Esophagus muscularis mucosa (tissue), 4 donors: ENCODE results near the gene COL5A1. TPM values are rescaled to one million over a fixed set of nuclear protein-coding genes. Genes with fewer than 3 reads are reported as not detected.

Source experiments
- DNase-seq: peaks from one replicate; pipeline ENCODE4 v3.0.0-alpha.2; 2017; ENCODE audit errors: extremely low spot score
- H3K27ac ChIP-seq, 4 donors: fragments of 200-600 bp; sonication (generic); replicated peaks in 1 of 4; 1 replicate in 3 of 4; 2 replicates in 1 of 4; pipeline ENCODE4 v1.5.1; 2016 to 2019; ENCODE audit warnings: mild to moderate bottlenecking in 1 of 4
- H3K27me3 ChIP-seq, 4 donors: fragments of 200-600 bp; sonication (generic); one replicate each; pipeline versions ENCODE4 v1.5.1 to v1.6.0; 2016 to 2019
- H3K36me3 ChIP-seq, 4 donors: fragments of 200-600 bp; sonication (generic); one replicate each; pipeline ENCODE4 v1.5.1; 2016 to 2019
- H3K4me1 ChIP-seq, 4 donors: fragments of 200-600 bp; sonication (generic); one replicate each; pipeline ENCODE4 v1.5.1; 2016 to 2019
- H3K4me3 ChIP-seq, 4 donors: fragments of 200-600 bp; sonication (generic); 1 replicate in 2 of 4; 2 replicates in 2 of 4; pipeline ENCODE4 v1.5.1; 2016 to 2019; ENCODE audit warnings: mild to moderate bottlenecking in 4 of 4, moderate library complexity in 1 of 4
- H3K9me3 ChIP-seq, 4 donors: fragments of 200-600 bp; sonication (generic); 1 replicate in 3 of 4; 2 replicates in 1 of 4; pipeline ENCODE4 v1.5.1; 2016 to 2019
- EP300 ChIP-seq: sonication (generic); formaldehyde crosslinking; IDR thresholded peaks from one replicate; pipeline ENCODE4 v1.6.1; 2017; ENCODE audit warnings: antibody characterized with exemption
- POLR2A ChIP-seq: fragments of 450-650 bp; IDR thresholded peaks from one replicate; pipeline ENCODE4 v1.6.1; 2017; ENCODE audit warnings: antibody characterized with exemption, moderate library complexity, mild to moderate bottlenecking, low read depth
- POLR2AphosphoS5 ChIP-seq, 2 donors: sonication (generic); formaldehyde crosslinking; IDR thresholded peaks; one replicate each; pipeline ENCODE4 v1.6.1; 2017; ENCODE audit warnings: antibody characterized with exemption in 2 of 2
- whole genome bisulfite sequencing: methylation state at CpG from one replicate; pipeline ENCODE4 v1.1.5; 2018; 5-methylcytosine and 5-hydroxymethylcytosine counted together
- intact Hi-C: fragments of 100-400 bp; cut with DNase I; formaldehyde crosslinking; loops from one replicate; pipeline ENCODE4 v1.15.1; 2023
- total RNA-seq, 4 donors: library from RNA; depleted of rRNA; stranded (reverse); fragments of >200 nt; gene quantifications; one replicate each; pipeline versions ENCODE4 v1.1.0 to v1.2.1, GENCODE V29; 2016
- TF ChIP-seq, protein P1 (sequence below), 3 experiments: fragments of 200-600 bp in 2 of 3; fragments of 450-650 bp in 1 of 3; sonication (generic) in 2 of 3; IDR thresholded peaks; one replicate each; pipeline ENCODE4 v1.5.1; 2017 to 2019; ENCODE audit warnings: antibody characterized with exemption in 3 of 3, mild to moderate bottlenecking in 2 of 3, moderate library complexity in 1 of 3

Gene COL5A1
- total RNA-seq, 4 donors from 2014 or later = 36.0 to 89.5 (median 56.4) TPM

DNA sequence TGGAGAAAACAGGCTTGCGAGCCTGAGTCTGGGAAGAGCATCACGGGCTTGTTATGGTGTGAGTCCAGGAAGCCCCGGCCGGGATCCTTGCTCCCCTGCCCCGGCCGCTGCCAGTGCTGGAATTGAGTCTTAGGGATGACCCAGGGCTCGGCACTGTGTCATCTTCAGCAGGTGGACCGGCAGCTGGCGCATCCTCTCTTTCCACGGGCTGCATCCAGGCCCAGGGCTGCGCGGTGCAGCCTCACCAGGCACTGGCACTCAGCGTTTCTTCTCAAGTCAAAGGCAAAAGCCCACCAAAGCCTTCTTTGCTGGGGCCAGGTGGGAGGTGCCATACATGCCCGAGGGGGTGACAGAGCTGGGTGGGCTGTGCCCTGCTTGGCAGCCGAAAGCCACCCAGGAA, 46.6 kb downstream of the COL5A1 start:
- Histone ChIP-seq H3K27me3 (no peaks in the 10 kb centered on the region), H3K9me3 (no peaks in the 10 kb centered on the region), H3K27ac (peak overlapping the region in 1 of 4 donors; percentile 28), H3K4me1 (peaks cover 3 to 50% (median 39%) of the 10 kb centered on the region in 4 donors), H3K4me3 (no peak overlapping the region), H3K36me3 (peaks cover 0 to 23% (median 13%) of the 10 kb centered on the region in 4 donors)
- WGBS = 93% methylated on average over 15 of the region's 15 CpGs
- no peak for DNase-seq
- TF ChIP-seq, protein P1, sequence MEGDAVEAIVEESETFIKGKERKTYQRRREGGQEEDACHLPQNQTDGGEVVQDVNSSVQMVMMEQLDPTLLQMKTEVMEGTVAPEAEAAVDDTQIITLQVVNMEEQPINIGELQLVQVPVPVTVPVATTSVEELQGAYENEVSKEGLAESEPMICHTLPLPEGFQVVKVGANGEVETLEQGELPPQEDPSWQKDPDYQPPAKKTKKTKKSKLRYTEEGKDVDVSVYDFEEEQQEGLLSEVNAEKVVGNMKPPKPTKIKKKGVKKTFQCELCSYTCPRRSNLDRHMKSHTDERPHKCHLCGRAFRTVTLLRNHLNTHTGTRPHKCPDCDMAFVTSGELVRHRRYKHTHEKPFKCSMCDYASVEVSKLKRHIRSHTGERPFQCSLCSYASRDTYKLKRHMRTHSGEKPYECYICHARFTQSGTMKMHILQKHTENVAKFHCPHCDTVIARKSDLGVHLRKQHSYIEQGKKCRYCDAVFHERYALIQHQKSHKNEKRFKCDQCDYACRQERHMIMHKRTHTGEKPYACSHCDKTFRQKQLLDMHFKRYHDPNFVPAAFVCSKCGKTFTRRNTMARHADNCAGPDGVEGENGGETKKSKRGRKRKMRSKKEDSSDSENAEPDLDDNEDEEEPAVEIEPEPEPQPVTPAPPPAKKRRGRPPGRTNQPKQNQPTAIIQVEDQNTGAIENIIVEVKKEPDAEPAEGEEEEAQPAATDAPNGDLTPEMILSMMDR (IDR thresholded peaks at IDR 0.05) = no peak
- TF ChIP-seq EP300 (no peak), POLR2AphosphoS5 (IDR thresholded peaks at IDR 0.05) (no peak), POLR2A (no peak)
- intact Hi-C loops = no loop called here

DNA sequence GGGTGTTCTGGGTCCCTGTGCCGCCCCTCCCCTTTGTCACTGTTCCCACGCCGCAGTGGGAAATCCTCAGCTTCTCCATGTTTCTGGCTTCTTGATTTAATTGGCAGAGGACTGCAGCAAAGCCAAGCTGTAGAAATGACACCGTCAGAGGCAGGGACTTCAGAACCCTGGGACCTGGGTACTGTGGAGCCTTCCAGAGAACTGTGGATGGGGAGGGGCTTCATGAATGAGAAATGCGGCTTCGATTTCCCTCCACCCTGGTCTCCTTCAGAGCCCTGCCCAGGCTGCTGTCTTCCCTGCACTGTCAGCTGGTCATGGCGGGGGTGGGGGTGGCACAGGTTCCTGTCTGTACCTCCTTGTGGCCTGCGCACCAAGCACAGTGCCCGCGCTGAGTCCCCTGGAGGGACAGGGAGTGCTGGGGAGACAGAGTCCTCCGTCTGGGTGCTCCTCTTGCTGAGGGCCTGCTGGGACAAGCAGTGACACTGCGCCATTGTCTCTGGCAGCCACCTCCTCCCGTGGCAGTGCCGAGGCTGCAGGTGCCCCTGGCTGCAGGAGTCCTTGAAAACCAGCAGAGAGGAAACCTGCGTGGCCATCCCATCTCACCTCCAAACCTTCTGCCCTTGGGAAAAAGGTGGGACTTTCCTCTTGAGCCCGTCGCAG, 47.2 kb downstream of the COL5A1 start:
- no peaks in the 10 kb centered on the region for H3K9me3 ChIP-seq
- H3K4me1 ChIP-seq = peaks cover 3 to 45% (median 38%) of the 10 kb centered on the region in 4 donors
- no peaks in the 10 kb centered on the region for H3K27me3 ChIP-seq
- intact Hi-C loops = no loop called here
- 95% methylated on average over 12 of the region's 17 CpGs for WGBS
- peak overlapping the region in 3 of 4 donors; percentile 3 to 28 (median 19) for H3K27ac ChIP-seq
- TF ChIP-seq POLR2A (no peak), POLR2AphosphoS5 (IDR thresholded peaks at IDR 0.05) (no peak), EP300 (no peak)
- TF ChIP-seq, protein P1 (IDR thresholded peaks at IDR 0.05) = no peak
- no peak overlapping the region for H3K4me3 ChIP-seq
- peaks cover 0 to 29% (median 15%) of the 10 kb centered on the region in 4 donors for H3K36me3 ChIP-seq
- no peak for DNase-seq

DNA sequence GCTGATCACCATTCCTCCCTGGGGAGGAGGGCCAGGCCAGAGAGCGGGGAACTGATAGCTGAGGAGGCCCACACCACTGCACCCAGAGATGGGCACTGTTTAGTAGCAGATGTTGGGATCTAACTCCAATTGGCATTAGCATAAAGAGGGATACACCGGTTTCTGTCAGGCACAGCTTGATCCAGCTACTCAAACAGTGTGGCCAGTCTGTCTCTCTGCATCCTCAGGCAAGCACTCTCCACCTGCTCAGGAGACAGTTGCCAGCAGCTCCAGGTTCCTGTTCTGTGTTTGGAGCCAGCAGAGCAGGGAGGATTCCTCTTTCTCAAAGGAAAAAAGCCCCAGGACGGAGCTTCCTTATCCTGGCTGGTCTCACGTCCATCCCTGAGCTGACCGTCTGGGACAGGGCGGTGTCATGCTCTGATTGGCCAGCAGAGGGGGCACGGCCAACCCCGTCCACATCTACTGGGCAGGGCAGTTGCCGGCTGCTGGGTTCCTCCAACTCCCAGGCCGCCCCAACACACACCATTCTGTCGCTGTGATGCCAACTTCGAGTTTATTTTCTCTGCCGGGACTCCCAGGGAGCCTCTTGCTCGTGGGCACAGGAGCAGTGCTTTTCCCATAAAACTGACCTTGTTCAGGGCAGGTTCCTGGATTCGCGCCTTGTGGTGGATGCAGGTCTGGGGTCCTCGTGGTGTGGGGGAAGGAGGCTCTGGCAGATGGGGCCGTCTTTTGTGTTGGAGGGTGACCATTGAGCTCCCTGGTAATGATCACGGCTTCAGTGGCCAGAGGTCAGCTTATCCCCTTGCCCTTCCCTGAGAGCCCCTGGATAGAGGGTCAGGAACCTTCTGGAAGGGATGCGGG, 47.9 kb downstream of the COL5A1 start:
- H3K9me3 ChIP-seq = no peaks in the 10 kb centered on the region
- intact Hi-C loops = loop anchor here (5.0 kb wide), 1 partner anchor 237 kb away; no protein-coding TSS in a partner anchor
- no peaks in the 10 kb centered on the region for H3K27me3 ChIP-seq
- no peak for DNase-seq
- WGBS = 54% methylated on average over 11 of the region's 20 CpGs
- H3K27ac ChIP-seq = peak overlapping the region; percentile 3 to 34 (median 24)
- peaks cover 3 to 45% (median 40%) of the 10 kb centered on the region in 4 donors for H3K4me1 ChIP-seq
- peaks cover 0 to 30% (median 18%) of the 10 kb centered on the region in 4 donors for H3K36me3 ChIP-seq
- TF ChIP-seq, protein P1 (IDR thresholded peaks at IDR 0.05) = peak; percentile 83 to 97 (median 90)
- TF ChIP-seq POLR2A = no peak
- H3K4me3 ChIP-seq = no peak overlapping the region

DNA sequence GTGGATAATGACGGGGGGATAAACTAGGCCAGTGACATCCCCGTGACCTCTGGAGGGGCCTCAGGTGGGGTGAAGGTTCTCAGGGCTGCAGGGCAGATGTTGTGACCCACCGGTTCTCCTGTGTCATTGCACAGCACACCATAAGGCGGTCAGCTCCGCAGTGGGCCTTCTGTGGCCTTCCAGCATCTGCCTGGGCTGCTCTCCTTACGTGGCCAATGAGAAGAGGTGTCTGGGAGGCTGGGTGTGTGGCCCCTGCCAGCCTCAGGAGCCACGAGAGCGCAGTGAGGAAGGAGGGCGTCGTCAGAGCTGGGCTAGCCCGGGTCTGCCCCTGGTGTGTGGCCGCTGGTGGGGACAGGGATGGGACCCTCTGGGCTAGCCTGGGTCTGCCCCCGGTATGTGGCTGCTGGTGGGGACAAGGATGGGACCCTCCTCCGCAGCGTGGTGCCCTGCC, 48.7 kb downstream of the COL5A1 start:
- TF ChIP-seq EP300 (no peak), POLR2A (no peak), POLR2AphosphoS5 (IDR thresholded peaks at IDR 0.05) (no peak)
- TF ChIP-seq, protein P1 (IDR thresholded peaks at IDR 0.05) = no peak
- intact Hi-C loops = loop anchor here (5.0 kb wide), 1 partner anchor 238 kb away; no protein-coding TSS in a partner anchor
- Histone ChIP-seq H3K4me3 (no peak overlapping the region), H3K27ac (peak overlapping the region; percentile 3 to 34 (median 14)), H3K27me3 (no peaks in the 10 kb centered on the region), H3K4me1 (peaks cover 3 to 53% (median 45%) of the 10 kb centered on the region in 4 donors), H3K9me3 (no peaks in the 10 kb centered on the region), H3K36me3 (peaks cover 0 to 30% (median 18%) of the 10 kb centered on the region in 4 donors)
- 75% methylated on average over 14 of the region's 15 CpGs for WGBS
- DNase-seq = no peak
